HG02938 (cell line): ENCODE results near the gene RXRA.

ENCODE experiments used
- ATAC-seq: cut with Tn5 transposase; IDR thresholded peaks from one replicate; pipeline ENCODE4 v1.9.1; 2021; ENCODE audit warnings: mild to moderate bottlenecking, moderate library complexity; ENCODE audit not compliant: unreplicated experiment

Gene RXRA

DNA sequence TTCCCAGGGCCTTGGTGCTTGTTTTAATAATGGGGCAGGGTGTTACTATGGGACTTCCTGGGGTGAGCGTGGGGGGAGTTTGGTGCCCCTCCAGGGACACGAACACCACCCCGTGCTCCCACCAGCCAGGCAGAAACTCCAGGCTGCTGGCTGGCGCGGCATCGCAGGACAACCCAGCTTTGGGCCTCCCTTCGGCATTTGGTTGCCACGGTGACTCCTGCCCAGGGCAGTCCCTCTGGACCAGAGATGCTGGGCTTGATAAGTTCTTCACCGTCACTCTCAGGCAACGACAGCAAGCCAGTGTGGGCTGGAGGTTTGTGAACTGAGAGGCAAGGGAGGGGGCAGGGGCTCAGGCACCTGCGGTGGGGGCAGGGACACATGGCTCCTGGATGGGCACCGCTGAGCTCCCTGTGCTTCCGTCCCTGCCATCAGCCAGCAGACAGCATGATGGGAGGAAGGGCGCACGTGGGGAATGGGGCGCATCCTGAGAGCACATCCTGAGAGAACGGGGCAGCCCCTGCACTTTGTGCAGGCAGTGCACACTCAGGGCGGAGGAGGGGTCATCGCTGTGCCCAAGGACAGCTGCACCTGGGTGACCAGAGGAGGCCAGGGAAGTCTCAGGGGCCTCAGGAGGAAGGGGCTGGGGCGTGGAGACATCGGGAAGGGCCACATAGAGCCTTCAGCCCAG is 116.4 kb downstream of the RXRA start:
- no peak for ATAC-seq

DNA sequence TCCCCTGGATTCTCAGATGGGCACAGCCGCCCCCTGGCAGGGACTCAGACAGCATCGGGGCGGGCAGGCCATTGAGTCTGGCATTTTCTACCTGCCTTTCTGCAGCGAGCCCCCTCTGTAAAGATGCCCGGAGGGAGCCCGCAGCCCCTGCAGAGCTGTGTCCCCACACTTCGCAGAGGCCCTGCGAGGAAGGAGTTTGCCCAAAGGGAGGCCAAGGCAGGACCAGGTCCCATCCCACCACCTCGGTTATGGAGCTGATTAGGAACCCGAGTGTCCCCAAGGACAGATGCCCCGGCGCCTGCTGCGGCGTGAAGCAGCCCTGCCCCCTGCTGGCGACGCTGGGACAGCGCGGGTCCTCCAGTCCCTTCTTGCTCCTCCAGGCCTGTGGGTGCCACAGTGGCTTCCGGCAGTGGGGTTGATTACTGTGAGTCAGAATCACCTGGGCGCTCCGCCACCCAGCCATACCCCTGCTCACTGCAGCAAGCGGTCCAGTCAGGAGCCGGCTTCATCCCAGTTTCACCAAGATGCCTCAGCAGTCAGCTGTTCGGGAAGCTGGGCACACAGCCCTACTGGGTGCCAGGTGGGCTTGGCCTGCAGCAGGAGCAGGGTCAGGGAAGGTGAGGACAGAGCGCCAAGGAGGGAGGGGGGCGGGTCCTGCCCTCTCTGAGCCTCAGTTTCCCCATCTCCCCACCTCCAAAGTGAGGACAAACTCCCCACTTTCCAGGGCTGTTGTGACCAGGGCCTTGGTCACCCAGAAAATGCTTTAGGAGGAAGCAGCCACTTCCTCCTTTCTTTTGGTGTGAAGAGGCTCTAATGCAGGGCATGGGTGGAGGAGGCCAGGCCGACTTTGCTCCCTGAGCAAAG is 117.2 kb downstream of the RXRA start:
- ATAC-seq = peak; percentile 89

DNA sequence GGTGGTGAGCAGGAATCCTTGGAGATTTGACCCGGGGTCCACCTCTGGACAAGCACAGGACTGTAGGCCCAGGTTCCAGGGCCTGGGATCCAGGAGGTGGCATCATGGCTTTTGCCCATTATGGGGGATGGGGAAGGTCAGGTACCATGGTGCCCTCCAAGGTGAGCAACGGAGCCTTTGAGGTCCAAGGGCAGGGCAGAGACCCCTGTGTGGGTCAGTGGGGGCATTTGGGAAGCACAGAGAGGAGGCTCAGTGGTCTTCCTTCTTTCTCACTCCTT is 117.7 kb downstream of the RXRA start:
- ATAC-seq = no peak

DNA sequence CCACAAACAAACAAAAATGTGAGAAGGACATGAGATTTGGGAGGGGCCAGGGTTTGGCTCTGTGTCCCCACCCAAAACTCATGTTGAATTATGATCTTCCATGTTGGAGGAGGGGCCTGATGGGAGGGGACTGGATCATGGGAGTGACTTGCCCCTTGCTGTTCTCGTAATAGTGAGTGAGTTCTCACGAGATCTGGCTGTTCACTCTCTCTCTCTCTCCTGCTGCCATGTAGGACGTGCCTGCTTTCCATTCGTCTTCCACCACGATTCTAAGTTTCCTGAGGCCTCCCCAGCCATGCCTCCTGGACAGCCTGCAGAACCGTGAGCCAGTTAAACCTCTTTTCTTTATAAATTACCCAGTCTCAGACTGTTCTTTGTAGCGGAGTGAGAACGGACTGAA is 118.7 kb downstream of the RXRA start:
- ATAC-seq = no peak

DNA sequence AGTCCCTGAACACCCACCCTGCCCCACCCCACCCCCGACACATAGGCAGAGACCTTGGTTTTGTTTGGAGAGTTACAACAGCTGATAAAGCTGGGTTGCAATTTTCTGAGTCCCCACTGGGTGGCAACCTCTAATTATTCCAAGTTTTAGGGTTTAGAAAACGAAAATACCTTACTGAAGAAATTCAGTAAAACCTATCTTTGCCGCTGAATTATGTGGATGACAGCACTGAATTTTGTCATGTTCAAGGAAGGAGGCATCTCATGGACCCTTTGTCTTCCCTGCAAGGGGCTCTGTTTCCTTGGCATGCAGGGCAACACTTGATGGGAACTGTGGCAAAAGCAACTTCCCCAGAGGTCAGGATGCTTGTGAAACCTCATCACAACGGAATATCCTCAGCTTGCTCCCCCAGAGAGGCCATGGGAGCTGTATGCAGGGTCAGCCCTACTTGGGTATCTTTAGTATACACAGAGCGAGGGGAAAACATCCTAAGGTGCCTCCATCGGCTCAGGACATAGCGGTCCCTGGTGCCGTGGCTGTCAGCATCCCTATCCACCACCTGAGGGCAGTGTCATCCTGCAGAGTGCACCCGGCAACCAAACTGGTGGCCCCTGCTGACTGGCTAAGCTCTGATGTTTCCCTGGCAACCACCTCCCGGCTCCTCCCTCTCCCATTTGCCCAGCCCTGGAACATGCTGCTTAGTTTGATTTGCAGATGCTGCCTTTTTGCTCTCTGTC is 123.1 kb downstream of the RXRA start:
- peak; percentile 84 for ATAC-seq

DNA sequence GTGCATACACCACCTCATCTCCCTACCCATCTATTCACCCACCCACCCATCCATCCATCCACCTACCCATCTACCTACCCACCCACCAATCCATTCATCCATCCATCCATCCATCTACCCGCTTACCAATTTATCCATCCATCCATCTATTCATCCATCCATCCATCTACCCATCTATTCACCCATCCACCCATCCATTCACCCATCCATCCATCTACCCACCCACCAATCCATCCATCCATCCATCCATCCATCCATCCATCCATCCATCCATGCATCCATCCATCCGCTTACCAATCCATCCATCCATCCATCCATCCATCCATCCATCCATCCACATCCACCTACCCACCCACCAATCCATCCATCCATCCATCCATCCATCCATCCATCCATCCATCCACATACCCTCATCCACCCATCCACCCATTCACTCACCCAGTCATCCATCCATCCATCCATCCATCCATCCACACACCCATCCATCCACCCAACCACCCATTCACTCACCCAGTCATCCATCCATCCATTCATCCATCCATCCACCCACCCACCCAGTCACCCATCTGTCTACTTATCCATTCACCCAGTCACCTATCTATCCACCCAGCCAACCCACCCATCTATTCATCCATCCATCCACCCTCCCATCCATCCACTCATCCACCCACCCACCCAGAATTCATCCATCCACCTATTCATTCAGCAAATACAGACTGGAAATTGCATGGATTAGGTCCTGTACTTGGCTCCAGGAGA is 125.6 kb downstream of the RXRA start:
- no peak for ATAC-seq

DNA sequence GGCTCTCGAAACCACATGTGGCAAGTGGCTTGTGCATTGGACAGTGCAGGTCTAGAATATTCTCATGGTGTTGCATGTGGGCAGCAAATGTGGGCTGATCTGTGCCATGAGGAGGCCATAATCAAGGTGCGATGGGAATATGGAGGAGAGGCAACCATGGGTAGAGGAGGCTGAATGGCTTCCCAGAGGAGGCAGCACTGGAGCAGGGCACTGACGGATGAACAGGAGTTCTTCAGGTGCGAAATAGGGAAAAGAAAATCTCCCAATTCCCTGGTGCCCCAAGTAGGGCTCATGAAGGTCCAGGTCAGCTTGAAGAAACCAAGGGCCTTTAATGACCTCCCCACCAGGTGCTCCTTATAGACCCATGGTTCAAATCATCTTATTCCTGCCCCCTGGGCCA is 126.5 kb downstream of the RXRA start:
- ATAC-seq = no peak

DNA sequence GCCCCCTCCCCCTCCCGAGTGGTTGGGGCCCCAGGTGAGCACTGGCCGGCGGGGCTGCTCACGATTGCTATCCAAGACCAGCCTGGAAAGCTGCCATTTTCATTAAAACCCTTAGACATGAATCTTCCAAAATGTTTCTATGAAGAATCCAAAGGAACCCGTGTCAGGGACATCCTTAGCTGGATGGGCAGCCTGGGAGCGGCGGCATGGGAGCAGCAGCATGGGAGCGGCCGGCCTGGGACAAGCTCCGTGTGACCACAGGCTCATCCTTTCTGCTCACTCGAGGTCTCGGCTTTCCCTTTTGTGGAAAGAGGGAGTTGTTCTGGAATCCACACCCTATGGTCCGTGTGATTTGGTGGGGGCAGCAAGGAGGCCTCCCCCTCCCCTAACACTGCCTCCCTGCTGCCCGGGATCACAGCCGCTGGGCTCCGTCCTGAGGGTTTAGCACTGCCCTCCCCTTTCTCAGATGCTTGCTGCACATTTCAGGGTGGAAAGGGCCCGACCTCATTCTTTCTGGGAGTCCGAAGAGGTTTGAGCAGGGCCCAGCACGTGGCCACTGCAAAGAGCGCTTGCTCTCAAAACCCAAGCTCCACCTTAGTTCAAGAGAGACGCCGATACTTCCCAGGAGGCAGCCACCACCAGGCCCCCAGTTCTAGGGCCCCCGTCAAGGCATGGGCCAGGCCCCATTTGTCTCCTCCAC is 127.7 kb downstream of the RXRA start:
- ATAC-seq = no peak

DNA sequence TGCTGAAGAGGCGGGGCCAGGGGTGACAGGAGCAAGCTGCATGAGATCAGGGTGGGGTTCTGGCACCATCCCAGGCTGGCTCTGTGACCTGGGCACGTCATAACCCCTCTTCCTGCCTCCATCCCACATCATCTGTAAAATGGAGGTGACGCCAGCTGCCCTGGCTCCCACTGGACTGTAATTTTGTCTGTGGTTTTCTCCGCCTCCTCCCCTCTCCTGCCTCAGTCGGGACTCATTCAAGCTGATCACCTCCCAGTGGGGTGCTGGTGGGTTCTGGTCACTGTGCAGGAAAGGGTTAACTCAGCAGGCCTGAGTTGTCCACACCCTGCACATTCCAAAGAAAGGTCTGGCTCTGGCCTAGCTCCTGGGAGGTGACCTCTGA is 128.2 kb downstream of the RXRA start:
- no peak for ATAC-seq

DNA sequence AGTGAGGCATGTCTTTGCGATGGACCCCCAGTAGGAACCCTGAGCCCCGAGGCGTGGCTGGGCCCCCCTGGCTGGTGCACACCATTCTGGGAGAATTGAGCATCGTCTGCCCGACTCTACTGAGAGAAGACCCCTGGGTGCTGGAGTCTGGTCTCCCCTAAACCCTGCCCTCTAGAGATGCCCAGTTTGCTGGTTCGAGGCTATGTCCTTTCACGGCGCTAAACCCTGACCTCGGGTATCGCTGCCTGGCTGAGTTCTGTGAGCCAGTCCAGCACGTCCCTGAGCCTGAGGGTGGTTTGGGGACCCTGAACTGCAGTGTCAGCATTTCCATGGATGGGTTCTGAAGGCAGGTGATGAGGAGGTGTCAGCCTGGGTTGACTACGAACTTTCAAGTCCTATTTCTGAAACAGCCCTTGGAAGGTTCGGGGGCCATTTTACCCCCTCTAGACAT is 128.8 kb downstream of the RXRA start:
- no peak for ATAC-seq

DNA sequence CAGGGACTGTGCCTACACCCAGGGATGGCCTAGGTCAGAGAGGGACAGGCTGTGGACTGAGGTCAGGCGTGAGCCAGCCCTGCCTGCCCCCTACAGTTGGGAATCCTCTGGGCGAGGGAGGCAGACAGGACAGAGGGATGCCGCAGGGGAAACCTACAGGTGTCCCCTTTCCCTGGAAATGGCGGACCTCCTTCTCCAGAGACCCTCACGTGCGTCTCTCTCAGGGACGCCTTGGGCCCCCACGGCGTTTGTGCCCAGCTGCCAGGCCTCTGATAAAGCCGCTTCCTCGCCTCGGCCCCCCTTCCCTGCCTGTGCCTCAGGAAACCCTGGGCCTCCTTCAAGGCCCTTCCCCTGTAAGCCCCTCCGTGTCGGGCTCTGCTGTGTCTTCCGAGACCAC is 129.3 kb downstream of the RXRA start:
- no peak for ATAC-seq

DNA sequence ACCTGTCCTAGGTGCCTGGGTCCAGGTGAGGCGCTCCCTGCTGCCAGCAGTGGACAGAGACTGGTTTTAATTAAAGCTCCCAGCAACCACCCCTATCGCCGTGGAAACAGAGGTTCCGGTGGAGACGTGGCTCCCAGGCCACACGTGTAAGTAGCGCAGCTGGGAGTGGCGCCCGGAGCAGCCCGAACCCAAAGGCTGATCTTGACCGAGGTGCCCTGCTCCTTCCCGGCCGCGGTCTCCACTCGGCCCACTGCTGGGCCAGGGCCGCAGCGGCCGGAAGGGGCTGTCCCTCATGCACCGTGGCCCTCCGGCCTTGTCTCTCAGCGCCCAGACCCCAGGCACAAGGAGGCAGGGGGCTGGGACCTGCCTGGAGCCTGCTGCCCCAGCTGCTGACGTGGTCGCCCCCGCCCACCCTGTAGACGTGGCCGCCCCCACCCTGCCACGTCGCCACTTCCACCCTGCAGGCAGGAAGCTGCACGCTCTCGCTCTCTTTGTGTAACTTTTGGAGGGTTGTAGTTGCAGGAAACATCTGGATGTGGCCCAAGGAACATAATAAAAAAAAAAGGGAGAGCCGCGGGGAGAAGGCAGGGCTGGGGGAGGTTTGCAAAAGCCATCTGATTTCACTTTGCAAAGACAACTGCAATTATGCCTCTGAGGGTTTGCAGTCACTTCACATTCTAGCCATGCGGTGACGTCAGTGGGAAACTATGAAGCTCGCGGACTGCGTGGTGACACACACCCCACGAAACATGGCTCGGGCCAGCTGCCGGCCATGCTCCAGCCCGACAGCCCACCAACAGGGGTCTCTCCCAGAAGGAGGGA is 129.9 kb downstream of the RXRA start:
- ATAC-seq = no peak

DNA sequence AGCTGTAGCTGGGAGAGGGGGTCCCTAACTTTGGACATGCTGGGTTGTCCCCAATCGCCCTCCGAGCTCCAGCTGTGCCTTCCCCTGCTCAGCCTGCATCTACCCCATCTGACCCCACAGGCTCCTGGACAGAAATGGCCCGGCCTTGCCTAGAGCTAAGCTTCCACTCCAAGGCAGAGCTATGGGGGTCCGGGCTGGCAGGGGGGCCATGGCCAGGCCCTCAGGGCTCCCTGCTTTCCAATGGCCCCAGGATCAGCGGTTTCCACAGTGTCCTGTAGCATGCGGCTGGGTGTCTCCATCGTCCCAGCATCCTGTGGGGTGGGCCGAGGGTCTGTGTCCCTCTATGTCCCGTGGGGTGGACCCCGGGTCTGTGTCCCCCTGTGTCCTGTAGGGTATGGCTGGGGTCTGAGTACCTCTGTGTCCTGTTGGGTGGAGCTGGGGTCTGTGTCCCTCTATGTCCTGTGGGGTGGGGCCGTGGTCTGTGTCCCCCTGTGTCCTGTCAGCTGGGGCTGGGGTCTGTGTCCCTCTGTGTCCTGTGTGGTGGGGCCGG is 130.6 kb downstream of the RXRA start:
- no peak for ATAC-seq

DNA sequence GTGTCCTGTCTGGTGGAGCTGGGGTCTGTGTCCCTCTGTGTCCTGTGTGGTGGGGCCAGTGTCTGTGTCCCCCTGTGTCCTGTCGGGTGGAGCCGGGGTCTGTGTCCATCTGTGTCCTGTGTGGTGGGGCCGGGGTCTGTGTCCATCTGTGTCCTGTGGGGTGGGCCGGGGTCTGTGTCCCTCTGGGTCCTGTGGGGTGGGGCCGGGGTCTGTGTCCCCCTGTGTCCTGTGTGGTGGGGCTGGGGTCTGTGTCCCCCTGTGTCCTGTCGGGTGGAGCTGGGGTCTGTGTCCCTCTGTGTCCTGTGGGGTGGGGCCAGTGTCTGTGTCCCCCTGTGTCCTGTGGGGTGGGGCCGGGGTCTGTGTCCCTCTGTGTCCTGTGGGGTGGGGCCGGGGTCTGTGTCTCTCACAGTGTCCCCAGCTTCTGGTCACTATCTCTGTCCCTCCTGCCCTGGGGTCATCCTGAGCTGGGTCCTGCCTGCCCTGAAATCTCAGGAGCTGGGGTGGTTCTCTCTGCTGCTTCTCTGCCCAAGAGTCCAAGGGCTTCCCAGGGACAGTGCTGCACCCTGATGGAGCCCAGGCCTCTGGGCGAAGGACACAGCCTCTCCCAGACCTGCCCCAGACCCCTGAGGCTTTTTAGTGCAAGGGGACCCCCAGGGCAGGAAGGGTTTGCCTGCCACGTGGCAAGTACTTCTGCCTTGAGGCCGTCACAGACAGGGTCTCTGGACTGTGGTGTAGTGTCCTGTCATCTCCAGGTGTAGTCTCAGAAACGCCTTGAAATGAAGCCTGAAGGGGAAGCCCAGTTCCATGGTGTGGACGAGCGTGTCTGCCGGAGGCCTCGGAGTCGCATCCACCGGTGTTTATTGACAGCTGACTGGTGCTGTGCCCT is 131.3 kb downstream of the RXRA start:
- ATAC-seq = no peak

DNA sequence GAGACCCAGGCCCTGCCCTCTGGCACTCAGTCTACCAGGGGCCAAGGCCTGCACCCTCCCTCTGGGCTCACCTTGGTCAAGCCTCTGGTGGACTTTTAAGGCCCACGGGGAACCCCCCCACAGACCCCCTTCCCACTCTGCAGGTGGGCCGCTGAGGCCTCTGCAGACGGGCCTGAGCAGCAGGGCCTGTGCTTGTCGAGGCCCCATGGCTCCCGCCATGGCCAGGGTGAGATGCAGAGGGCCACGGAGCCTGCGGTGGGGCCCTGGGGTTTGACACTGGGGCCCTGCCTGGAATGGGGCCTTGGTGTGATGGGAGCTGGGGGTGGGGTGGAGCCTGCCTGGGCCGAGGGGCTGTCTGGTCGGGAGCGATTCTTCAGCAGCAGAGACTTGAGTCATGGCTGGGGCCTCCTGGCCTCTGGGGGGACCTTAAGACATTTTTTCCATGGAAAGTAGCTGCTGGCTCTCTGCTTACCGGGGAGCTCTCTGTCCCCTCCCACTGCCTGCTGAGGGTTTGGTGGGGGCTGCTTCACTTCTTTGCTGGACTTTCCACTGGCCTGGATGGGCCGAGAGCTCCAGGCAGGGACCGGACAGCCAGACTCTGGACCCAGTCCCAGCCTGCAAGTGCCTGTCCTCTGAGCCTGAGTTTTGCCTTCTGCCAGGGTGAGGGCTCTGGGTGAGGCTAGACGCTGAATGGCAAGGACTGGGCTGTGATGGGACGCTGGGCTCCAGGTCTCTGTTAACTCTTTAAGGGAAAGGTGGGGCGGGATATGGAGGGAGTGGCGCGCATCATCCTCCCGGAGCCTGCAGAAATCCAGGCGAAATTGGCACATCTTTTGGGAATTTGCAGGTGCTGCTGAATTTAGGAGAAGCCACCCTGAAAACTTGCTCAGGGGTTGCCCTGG is 132.2 kb downstream of the RXRA start:
- no peak for ATAC-seq

DNA sequence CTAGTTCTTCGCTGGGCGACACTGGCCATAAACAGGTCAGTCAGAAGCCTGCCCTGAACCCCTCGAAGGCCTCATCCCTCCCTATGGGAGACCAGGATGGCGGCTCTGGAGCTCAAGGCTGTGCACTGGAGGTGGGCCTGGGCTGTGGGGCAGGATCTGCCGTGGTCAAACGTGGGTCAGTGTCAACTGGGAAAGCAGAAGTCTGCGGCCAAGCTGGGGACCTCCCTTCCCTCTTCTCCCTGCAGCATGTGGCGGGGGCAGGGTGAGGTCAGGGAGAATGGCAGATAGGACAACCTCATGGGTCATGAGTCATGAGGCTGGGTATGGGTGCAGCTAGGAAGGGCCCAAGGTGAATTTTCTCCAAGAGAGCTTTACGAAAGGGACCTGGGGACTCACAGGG is 132.9 kb downstream of the RXRA start:
- ATAC-seq = no peak

DNA sequence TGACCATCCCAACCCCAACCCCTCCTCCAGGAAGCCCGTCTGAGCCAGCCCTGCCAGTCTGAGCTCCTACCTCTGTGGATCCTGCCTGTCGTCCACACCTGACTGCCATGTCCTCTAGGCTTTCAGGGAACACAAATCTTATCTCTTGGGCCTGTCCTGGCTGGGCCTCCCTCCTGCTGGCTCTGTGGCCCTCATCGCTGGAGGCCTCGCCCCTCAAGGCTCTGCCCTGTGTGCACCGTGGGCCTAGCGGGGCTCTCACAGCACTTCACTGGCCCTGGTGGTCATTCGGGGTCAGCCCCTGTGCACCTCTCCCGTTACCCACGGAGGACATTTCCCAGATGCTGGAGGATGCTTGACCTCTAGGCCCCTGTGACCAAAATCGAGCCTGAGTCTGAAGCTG is 133.3 kb downstream of the RXRA start:
- ATAC-seq = no peak

DNA sequence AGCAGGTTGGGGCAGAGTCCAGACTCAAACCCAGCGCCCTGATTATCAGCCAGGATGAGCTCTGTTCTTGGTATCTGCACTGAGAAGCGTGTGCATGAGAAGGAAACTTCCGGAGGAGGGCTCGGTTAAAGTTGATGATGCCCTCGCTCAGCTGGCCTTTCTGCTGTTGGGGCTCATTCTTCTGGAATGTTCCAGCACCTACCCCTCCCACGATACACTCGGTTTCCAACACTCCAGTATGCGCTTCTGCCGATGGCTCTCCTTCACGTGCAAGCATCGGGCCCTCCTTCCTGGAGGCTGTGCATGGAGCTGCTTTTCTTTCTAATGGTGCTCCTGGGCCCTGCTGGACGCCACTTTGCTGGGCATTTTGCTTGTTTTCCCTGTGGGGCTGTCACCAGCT is 134.0 kb downstream of the RXRA start:
- no peak for ATAC-seq
